ENCODE results near the gene MAEA. TPM values are rescaled to one million over a fixed set of nuclear protein-coding genes. Genes with fewer than 3 reads are reported as not detected.

Gene MAEA
- total RNA-seq, 1 donor from 2014 or later = 103 TPM

DNA sequence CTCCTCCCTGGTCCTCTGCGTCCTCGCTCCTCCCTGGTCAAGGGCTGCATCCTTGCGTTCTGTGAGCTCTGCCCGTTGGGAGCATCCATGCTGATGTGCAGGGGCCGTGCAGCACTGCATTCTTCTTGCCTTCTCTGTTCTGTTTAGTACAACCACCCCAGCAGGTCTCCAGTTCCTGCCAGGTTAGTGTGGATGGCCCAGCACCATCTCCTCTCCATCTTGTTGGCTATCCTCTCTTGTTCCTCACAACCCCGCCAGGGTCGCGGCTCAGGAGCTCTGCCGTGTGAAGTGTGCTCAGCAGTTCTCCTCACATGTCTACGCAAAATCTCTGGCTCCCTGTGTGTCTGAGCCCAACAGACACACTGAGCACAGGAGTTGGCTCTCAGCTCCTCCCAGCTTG lies 10.4 kb upstream of the MAEA start:
- DNase-seq (ENCODE audit: extremely low spot score in 2 of 2) = peak in 1 of 2 donors; percentile 74
- Histone ChIP-seq H3K4me3 (no peak overlapping the region), H3K27ac (no peak overlapping the region), H3K9me3 (no peaks in the 10 kb centered on the region), H3K27me3 (no peaks in the 10 kb centered on the region), H3K4me1 (no peaks in the 10 kb centered on the region), H3K36me3 (no peaks in the 10 kb centered on the region)
- TF ChIP-seq POLR2A (IDR thresholded peaks at IDR 0.05) = no peak
- TF ChIP-seq POLR2AphosphoS5 (IDR thresholded peaks at IDR 0.05; ENCODE audit: insufficient read depth in 1 of 2, low read depth in 1 of 2) = no peak
- TF ChIP-seq, protein P1, sequence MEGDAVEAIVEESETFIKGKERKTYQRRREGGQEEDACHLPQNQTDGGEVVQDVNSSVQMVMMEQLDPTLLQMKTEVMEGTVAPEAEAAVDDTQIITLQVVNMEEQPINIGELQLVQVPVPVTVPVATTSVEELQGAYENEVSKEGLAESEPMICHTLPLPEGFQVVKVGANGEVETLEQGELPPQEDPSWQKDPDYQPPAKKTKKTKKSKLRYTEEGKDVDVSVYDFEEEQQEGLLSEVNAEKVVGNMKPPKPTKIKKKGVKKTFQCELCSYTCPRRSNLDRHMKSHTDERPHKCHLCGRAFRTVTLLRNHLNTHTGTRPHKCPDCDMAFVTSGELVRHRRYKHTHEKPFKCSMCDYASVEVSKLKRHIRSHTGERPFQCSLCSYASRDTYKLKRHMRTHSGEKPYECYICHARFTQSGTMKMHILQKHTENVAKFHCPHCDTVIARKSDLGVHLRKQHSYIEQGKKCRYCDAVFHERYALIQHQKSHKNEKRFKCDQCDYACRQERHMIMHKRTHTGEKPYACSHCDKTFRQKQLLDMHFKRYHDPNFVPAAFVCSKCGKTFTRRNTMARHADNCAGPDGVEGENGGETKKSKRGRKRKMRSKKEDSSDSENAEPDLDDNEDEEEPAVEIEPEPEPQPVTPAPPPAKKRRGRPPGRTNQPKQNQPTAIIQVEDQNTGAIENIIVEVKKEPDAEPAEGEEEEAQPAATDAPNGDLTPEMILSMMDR (IDR thresholded peaks at IDR 0.05) = no peak
- intact Hi-C loops (cut with DNase I) = no loop called here

DNA sequence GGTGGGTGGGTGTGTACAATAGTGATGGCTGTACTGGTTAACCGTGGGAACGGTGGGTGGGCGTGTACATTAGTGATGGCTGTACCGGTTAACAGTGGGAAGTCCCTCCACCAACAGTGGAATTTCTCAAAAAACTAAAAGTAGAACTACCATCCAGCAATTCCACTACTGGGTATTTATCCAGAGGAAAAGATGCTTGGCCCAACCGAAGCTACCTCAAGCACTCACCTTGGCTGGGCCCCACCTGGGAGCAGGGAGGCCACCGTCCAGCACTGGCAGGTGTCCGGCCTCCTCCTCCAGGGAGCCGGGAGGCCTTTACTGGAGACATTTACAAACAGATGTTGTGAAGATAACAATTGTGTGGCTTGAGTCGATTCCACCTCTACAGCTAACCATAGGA lies 6.0 kb upstream of the MAEA start:
- Histone ChIP-seq H3K4me3 (no peak overlapping the region), H3K9me3 (no peaks in the 10 kb centered on the region), H3K27ac (no peak overlapping the region), H3K27me3 (no peaks in the 10 kb centered on the region), H3K36me3 (no peaks in the 10 kb centered on the region), H3K4me1 (peaks cover 3% of the 10 kb centered on the region)
- no peak for DNase-seq (ENCODE audit: extremely low spot score in 2 of 2)
- TF ChIP-seq POLR2A (IDR thresholded peaks at IDR 0.05) = no peak
- TF ChIP-seq POLR2AphosphoS5 (IDR thresholded peaks at IDR 0.05; ENCODE audit: insufficient read depth in 1 of 2, low read depth in 1 of 2) = no peak
- TF ChIP-seq, protein P1 (IDR thresholded peaks at IDR 0.05) = no peak
- intact Hi-C loops (cut with DNase I) = no loop called here

DNA sequence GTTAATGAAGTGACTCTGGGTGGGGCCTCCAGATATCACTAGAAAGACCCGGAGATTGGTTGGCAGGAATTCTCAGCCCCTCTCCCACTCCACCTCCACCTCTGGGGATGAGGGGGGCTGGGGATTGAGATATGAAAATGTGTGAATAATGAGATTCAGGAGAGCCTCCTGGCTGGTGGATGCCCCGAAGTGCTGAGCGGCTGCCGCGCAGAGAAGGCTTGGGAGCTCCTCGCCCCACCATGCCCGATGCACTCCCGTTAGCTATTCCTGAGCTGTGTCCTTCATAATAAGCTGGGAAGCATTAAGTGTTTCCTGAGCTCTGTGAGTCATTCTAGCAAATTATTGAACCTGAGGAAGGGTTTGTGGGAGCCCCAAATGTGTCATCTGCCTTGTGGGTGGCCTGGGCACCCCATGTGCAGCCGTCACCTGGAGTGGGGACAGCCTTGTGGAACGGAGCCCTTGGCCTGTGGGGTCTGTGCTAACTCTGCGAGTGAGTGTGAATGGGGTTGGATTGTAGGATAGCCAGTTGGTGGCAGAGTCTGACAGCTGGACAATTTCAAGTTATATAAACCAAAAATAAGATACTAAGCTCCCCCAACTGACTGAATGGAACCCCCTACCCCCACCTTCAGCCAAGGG lies 4.4 kb upstream of the MAEA start:
- Histone ChIP-seq H3K4me1 (peaks cover 10% of the 10 kb centered on the region), H3K36me3 (no peaks in the 10 kb centered on the region), H3K27ac (no peak overlapping the region), H3K4me3 (no peak overlapping the region), H3K9me3 (no peaks in the 10 kb centered on the region), H3K27me3 (no peaks in the 10 kb centered on the region)
- no peak for DNase-seq (ENCODE audit: extremely low spot score in 2 of 2)
- intact Hi-C loops (cut with DNase I) = no loop called here
- TF ChIP-seq POLR2A (IDR thresholded peaks at IDR 0.05) (no peak), POLR2AphosphoS5 (IDR thresholded peaks at IDR 0.05; ENCODE audit: insufficient read depth in 1 of 2, low read depth in 1 of 2) (no peak)
- TF ChIP-seq, protein P1 (IDR thresholded peaks at IDR 0.05) = no peak

DNA sequence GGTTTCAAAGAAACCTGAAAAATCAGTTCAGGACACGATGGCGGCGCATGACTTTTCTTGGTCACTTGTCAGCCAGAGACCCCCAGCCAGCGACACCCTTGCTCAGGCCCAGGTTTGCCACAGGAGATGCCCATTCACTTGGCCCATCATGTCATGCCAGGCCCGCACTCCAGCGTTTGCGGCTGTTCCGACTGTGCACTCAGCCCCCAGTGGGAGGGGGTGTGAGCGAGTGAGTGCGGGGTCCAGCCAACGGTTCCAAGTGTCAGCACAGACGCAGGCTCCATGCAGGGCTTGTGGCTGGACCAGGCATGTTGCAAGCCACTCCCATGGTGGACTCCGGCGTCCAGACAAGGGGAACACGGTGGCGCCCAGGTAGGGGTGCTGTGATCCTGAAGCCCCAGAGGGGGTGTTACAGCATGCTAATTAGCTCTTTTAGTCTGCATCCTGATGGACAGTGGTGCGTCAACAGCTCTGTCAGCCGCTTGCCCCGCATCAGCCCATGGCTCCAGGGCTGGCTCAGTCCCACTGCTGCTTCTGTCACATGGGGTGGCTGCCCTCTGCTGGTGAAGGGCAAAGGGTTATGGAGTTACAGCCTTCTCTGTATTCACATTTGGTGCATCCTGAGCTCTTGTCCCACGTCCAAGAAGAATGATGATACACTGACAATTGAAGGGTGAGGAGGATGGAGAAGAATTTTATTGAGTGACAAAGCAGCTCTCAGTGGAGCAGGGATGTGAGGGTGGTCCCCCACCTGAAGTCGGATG lies 3.7 kb upstream of the MAEA start:
- no peak for DNase-seq (ENCODE audit: extremely low spot score in 2 of 2)
- TF ChIP-seq, protein P1 (IDR thresholded peaks at IDR 0.05) = no peak
- TF ChIP-seq POLR2A (IDR thresholded peaks at IDR 0.05) (no peak), POLR2AphosphoS5 (IDR thresholded peaks at IDR 0.05; ENCODE audit: insufficient read depth in 1 of 2, low read depth in 1 of 2) (no peak)

DNA sequence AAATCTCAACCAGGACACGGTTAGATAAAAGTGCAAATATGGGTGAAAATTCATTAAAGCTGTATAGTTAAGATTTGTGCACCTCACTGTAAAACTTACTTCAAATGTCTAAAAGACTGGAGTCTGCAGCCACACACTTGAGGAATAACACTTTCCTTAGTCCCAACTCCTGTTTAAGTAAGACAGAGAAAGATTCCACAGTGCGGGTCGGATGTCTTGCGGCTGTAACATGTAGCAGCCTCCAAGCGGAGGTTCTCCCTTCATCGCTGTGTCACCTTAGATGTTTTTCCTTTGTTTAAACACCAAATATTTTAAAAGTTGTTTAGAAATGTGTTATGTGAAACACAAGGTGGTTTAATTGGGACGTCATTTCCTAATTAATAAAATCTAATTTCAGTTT lies 905 bp upstream of the MAEA start:
- Histone ChIP-seq H3K27ac (peak overlapping the region; percentile 73), H3K27me3 (no peaks in the 10 kb centered on the region), H3K36me3 (no peaks in the 10 kb centered on the region), H3K4me1 (peaks cover 45% of the 10 kb centered on the region), H3K9me3 (no peaks in the 10 kb centered on the region), H3K4me3 (peak overlapping the region; percentile 69 to 98)
- DNase-seq (ENCODE audit: extremely low spot score in 2 of 2) = no peak
- intact Hi-C loops (cut with DNase I) = no loop called here
- TF ChIP-seq, protein P1 (IDR thresholded peaks at IDR 0.05) = no peak
- TF ChIP-seq POLR2A (IDR thresholded peaks at IDR 0.05) (no peak), POLR2AphosphoS5 (IDR thresholded peaks at IDR 0.05; ENCODE audit: insufficient read depth in 1 of 2, low read depth in 1 of 2) (no peak)

More for the DNA sequence above, 3.7 kb upstream of the MAEA start:
- Histone ChIP-seq H3K36me3 (no peaks in the 10 kb centered on the region), H3K27me3 (no peaks in the 10 kb centered on the region), H3K27ac (no peak overlapping the region), H3K4me1 (peaks cover 17% of the 10 kb centered on the region), H3K9me3 (no peaks in the 10 kb centered on the region), H3K4me3 (no peak overlapping the region)
- intact Hi-C loops (cut with DNase I) = no loop called here
